OCI-LY1 (cell line): ENCODE measurements around the gene ARID5B.

Experiments
- H2AFZ ChIP-seq: fragments of 200-600 bp; sonication (generic), shearing (Covaris generic); 2 replicates; pipeline ENCODE4 v1.6.0; 2014; ENCODE audit warnings: antibody characterized with exemption, mild to moderate bottlenecking, low read length
- H3F3A ChIP-seq: fragments of 200-600 bp; sonication (generic), shearing (Covaris generic); 2 replicates; pipeline ENCODE4 v1.6.0; 2014; ENCODE audit warnings: mild to moderate bottlenecking, antibody characterized with exemption, low read length, moderate library complexity; ENCODE audit not compliant: insufficient read depth
- H3K27ac ChIP-seq: fragments of 200-600 bp; sonication (generic); 2 replicates; pipeline ENCODE4 v1.5.1; 2014; ENCODE audit warnings: low read length, mixed run types, mild to moderate bottlenecking, low read depth; ENCODE audit not compliant: poor library complexity, severe bottlenecking
- H3K27me3 ChIP-seq: fragments of 200-600 bp; sonication (generic); 2 replicates; pipeline ENCODE4 v1.6.0; 2014; ENCODE audit warnings: antibody characterized with exemption, mild to moderate bottlenecking, low read length, moderate library complexity; ENCODE audit not compliant: insufficient read depth
- H3K36me3 ChIP-seq: fragments of 200-600 bp; sonication (generic); 2 replicates; pipeline ENCODE4 v1.6.1; 2014; ENCODE audit warnings: mild to moderate bottlenecking, antibody characterized with exemption, low read length, moderate library complexity, mixed read lengths; ENCODE audit not compliant: insufficient read depth
- H3K4me1 ChIP-seq: fragments of 200-600 bp; sonication (generic); 2 replicates; pipeline ENCODE4 v1.5.1; 2014; ENCODE audit warnings: mild to moderate bottlenecking, low read length, moderate library complexity; ENCODE audit not compliant: insufficient read depth, severe bottlenecking
- H3K4me2 ChIP-seq: fragments of 200-600 bp; sonication (generic), shearing (Covaris generic); 2 replicates; pipeline ENCODE4 v1.6.1; 2014; ENCODE audit warnings: low read length
- H3K4me3 ChIP-seq: fragments of 200-600 bp; sonication (generic); 2 replicates; pipeline ENCODE4 v1.5.1; 2014; ENCODE audit warnings: low read length, low read depth, mild to moderate bottlenecking, mixed read lengths; ENCODE audit not compliant: poor library complexity, severe bottlenecking
- H3K79me2 ChIP-seq: fragments of 200-600 bp; shearing (Covaris generic); 2 replicates; pipeline ENCODE4 v1.6.1; 2016; ENCODE audit warnings: mixed run types, low read length, mixed read lengths; ENCODE audit not compliant: insufficient read depth
- H3K9ac ChIP-seq: fragments of 200-600 bp; sonication (generic), shearing (Covaris generic); 2 replicates; pipeline ENCODE4 v1.6.1; 2014; ENCODE audit warnings: mild to moderate bottlenecking, low read length, mixed read lengths
- H3K9me2 ChIP-seq: fragments of 200-600 bp; sonication (generic), shearing (Covaris generic); 2 replicates; pipeline ENCODE4 v1.6.1; 2014; ENCODE audit warnings: low read depth, mild to moderate bottlenecking, low read length, mixed read lengths
- H3K9me3 ChIP-seq: fragments of 200-600 bp; shearing (Covaris generic); 2 replicates; pipeline ENCODE4 v1.6.1; 2014; ENCODE audit warnings: low read length, mixed read lengths
- H4K20me1 ChIP-seq: fragments of 200-600 bp; sonication (generic), shearing (Covaris generic); 2 replicates; pipeline ENCODE4 v1.6.0; 2016; ENCODE audit warnings: mild to moderate bottlenecking, low read length; ENCODE audit not compliant: insufficient read depth
- CTCF ChIP-seq: fragments of 200-600 bp; sonication (generic), shearing (Covaris generic); IDR thresholded peaks from 2 replicates; pipeline ENCODE4 v1.5.1; 2017; ENCODE audit warnings: mild to moderate bottlenecking, antibody characterized with exemption, low read length, moderate library complexity, mixed read lengths
- EZH2 ChIP-seq: fragments of 200-600 bp; sonication (generic), shearing (Covaris generic); IDR thresholded peaks from 2 replicates; pipeline ENCODE4 v1.8.0; 2017; ENCODE audit warnings: borderline replicate concordance, mixed run types, mild to moderate bottlenecking, antibody characterized with exemption, low read length, moderate library complexity, mixed read lengths

Gene ARID5B

GRCh38 chr10:62131724-62132123 lies 230.2 kb downstream of the ARID5B start:
- no peak overlapping the region for H3K27ac ChIP-seq
- TF ChIP-seq CTCF (no peak), EZH2 (no peak)
- no peak overlapping the region for H2AFZ ChIP-seq
- H3K9me3 ChIP-seq: peaks cover 6% of the 10 kb centered on the region; the same call in 1 of the 2 replicates
- no peaks in the 10 kb centered on the region for H3K9me2 ChIP-seq
- no peak overlapping the region for H3K4me3 ChIP-seq
- H3K27me3 ChIP-seq: no peaks in the 10 kb centered on the region
- no peaks in the 10 kb centered on the region for H3K4me1 ChIP-seq
- H3K36me3 ChIP-seq: no peaks in the 10 kb centered on the region; the same call in 1 of the 2 replicates
- no peaks in the 10 kb centered on the region for H3K79me2 ChIP-seq
- H3K4me2 ChIP-seq: no peak overlapping the region
- H3K9ac ChIP-seq: no peak overlapping the region
- H4K20me1 ChIP-seq: no peaks in the 10 kb centered on the region
- no peaks in the 10 kb centered on the region for H3F3A ChIP-seq

GRCh38 chr10:62133618-62134017 lies 232.1 kb downstream of the ARID5B start:
- no peaks in the 10 kb centered on the region for H3K4me1 ChIP-seq
- no peaks in the 10 kb centered on the region for H4K20me1 ChIP-seq
- no peak for TF ChIP-seq CTCF
- no peak for TF ChIP-seq EZH2
- H3K9ac ChIP-seq: no peak overlapping the region
- H3K79me2 ChIP-seq: no peaks in the 10 kb centered on the region
- no peaks in the 10 kb centered on the region; the same call in 1 of the 2 replicates for H3K36me3 ChIP-seq
- H3K4me3 ChIP-seq: no peak overlapping the region
- H3F3A ChIP-seq: no peaks in the 10 kb centered on the region
- no peak overlapping the region for H3K4me2 ChIP-seq
- no peaks in the 10 kb centered on the region for H3K27me3 ChIP-seq
- no peak overlapping the region for H3K27ac ChIP-seq
- no peaks in the 10 kb centered on the region for H3K9me2 ChIP-seq
- H3K9me3 ChIP-seq: peaks cover 3% of the 10 kb centered on the region; the same call in 1 of the 2 replicates
- H2AFZ ChIP-seq: no peak overlapping the region

- Histone ChIP-seq H3K9me2 (no peaks in the 10 kb centered on the region), H3K4me2 (no peak overlapping the region), H3K27ac (no peak overlapping the region), H3F3A (no peaks in the 10 kb centered on the region), H3K9me3 (no peaks in the 10 kb centered on the region), H3K79me2 (no peaks in the 10 kb centered on the region), H3K4me1 (no peaks in the 10 kb centered on the region), H3K36me3 (no peaks in the 10 kb centered on the region), H3K27me3 (no peaks in the 10 kb centered on the region), H3K9ac (no peak overlapping the region), H4K20me1 (no peaks in the 10 kb centered on the region), H2AFZ (no peak overlapping the region), H3K4me3 (no peak overlapping the region)
- TF ChIP-seq EZH2 (no peak), CTCF (no peak)
These were observed 235.4 kb downstream of the ARID5B start for GRCh38 chr10:62136931-62137330.
